NCI-H446 treated with DMSO at 0.1 percent for 48 hours (cell line): ENCODE results near the gene FGF12.
A peak's percentile ranks its signal among the peaks of the same experiment; 100 is the strongest.

Experiments
- DNase-seq: peaks from one replicate; lab custom pipeline; 2025; lab: John Stamatoyannopoulos, UW

Gene FGF12

GRCh38 chr3:192332386-192333291 lies 394.7 kb downstream of the FGF12 start:
- DNase-seq, result no peak

- no peak for DNase-seq
Observed at GRCh38 chr3:192331749-192332385, 395.5 kb downstream of the FGF12 start.

- no peak for DNase-seq
Observed at GRCh38 chr3:192326656-192327055, 400.7 kb downstream of the FGF12 start.

- no peak for DNase-seq
Observed at GRCh38 chr3:192317564-192317963, 409.8 kb downstream of the FGF12 start.

- DNase-seq, result no peak
Observed at GRCh38 chr3:192313605-192314004, 413.7 kb downstream of the FGF12 start.

- peak; percentile 62 for DNase-seq
Observed at GRCh38 chr3:192307631-192308030, 419.7 kb downstream of the FGF12 start.

- DNase-seq, result peak; percentile 67
Observed at GRCh38 chr3:192303235-192303634, 424.1 kb downstream of the FGF12 start.

- no peak for DNase-seq
Observed at GRCh38 chr3:192302721-192303120, 424.6 kb downstream of the FGF12 start.

- no peak for DNase-seq
Observed at GRCh38 chr3:192299921-192300320, 427.4 kb downstream of the FGF12 start.

GRCh38 chr3:192296845-192297244 lies 430.5 kb downstream of the FGF12 start:
- DNase-seq, result no peak

- no peak for DNase-seq
Observed at GRCh38 chr3:192284443-192285072, 442.8 kb downstream of the FGF12 start.

- DNase-seq, result no peak
Observed at GRCh38 chr3:192281207-192281880, 446.0 kb downstream of the FGF12 start.

- DNase-seq, result no peak
Observed at GRCh38 chr3:192279664-192280063, 447.7 kb downstream of the FGF12 start.

GRCh38 chr3:192277477-192277876 lies 449.9 kb downstream of the FGF12 start:
- DNase-seq, result no peak

- no peak for DNase-seq
Observed at GRCh38 chr3:192275741-192276355, 451.5 kb downstream of the FGF12 start.

GRCh38 chr3:192273697-192274010 lies 453.7 kb downstream of the FGF12 start:
- no peak for DNase-seq

- no peak for DNase-seq
Observed at GRCh38 chr3:192273001-192273696, 454.2 kb downstream of the FGF12 start.

GRCh38 chr3:192262001-192262400 lies 465.3 kb downstream of the FGF12 start:
- no peak for DNase-seq

GRCh38 chr3:192261135-192261534 lies 466.2 kb downstream of the FGF12 start:
- no peak for DNase-seq

- no peak for DNase-seq
Observed at GRCh38 chr3:192260116-192261010, 467.0 kb downstream of the FGF12 start.
